Measurements from ENCODE around the gene ASIC2. TPM values are rescaled to one million over a fixed set of nuclear protein-coding genes. Genes with fewer than 3 reads are reported as not detected.

Gene ASIC2
- total RNA-seq, 2 donors from 2014 or later: 3.0 to 3.3 TPM

DNA sequence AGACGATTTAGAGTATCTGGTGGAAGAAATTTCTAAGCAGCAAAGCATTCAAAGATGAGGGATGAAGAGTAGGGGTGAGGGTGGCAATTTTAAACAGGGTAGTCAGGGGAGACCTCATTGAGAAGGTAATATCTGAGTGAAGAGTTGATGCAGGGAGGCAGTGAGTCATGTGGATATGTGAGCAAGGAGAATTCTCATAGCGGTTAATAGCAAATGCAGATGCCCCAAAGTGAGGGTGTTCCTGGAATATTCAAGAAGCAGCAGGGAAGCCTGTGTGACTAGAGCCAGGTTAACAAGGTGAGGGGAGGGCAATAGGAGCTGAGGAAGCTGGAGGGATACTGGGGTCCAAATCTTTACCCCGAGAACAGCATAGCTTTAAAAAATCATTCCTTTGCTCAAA is 187.2 kb downstream of the ASIC2 start:
- H3K9me3 Mint-ChIP-seq: peaks cover 9% of the 10 kb centered on the region
- Histone ChIP-seq H3K27ac (ENCODE audit: low read depth, low read length) (no peak overlapping the region), H3K4me1 (ENCODE audit: control insufficient read depth, insufficient read depth, low read length) (no peaks in the 10 kb centered on the region), H3K4me3 (ENCODE audit: low read length) (no peak overlapping the region), H3K9me3 (ENCODE audit: control insufficient read depth, low read length) (no peaks in the 10 kb centered on the region), H3K36me3 (ENCODE audit: control insufficient read depth, insufficient read depth, low read length) (no peaks in the 10 kb centered on the region), H3K27me3 (ENCODE audit: control insufficient read depth, insufficient read depth, low read length, poor library complexity, severe bottlenecking) (no peaks in the 10 kb centered on the region), H3K9ac (ENCODE audit: extremely low read depth, low read length, poor library complexity, severe bottlenecking) (no peak overlapping the region)
- DNase-seq: no peak
- TF ChIP-seq, protein P1, sequence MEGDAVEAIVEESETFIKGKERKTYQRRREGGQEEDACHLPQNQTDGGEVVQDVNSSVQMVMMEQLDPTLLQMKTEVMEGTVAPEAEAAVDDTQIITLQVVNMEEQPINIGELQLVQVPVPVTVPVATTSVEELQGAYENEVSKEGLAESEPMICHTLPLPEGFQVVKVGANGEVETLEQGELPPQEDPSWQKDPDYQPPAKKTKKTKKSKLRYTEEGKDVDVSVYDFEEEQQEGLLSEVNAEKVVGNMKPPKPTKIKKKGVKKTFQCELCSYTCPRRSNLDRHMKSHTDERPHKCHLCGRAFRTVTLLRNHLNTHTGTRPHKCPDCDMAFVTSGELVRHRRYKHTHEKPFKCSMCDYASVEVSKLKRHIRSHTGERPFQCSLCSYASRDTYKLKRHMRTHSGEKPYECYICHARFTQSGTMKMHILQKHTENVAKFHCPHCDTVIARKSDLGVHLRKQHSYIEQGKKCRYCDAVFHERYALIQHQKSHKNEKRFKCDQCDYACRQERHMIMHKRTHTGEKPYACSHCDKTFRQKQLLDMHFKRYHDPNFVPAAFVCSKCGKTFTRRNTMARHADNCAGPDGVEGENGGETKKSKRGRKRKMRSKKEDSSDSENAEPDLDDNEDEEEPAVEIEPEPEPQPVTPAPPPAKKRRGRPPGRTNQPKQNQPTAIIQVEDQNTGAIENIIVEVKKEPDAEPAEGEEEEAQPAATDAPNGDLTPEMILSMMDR (conservative IDR thresholded peaks at IDR 0.05): no peak
- H3K27ac Mint-ChIP-seq: no peak overlapping the region
- peaks cover 12% of the 10 kb centered on the region for H3K27me3 Mint-ChIP-seq (ENCODE audit: insufficient read depth)
- no peaks in the 10 kb centered on the region for H3K36me3 Mint-ChIP-seq (ENCODE audit: low read depth)
- WGBS, 2 experiments (ENCODE audit: insufficient coverage in 1 of 2, insufficient read length in 1 of 2): 88 to 100% methylated on average over 2 to 3 of the region's 3 CpGs
- H3K4me3 Mint-ChIP-seq: no peak overlapping the region
- H3K4me1 Mint-ChIP-seq: no peaks in the 10 kb centered on the region

DNA sequence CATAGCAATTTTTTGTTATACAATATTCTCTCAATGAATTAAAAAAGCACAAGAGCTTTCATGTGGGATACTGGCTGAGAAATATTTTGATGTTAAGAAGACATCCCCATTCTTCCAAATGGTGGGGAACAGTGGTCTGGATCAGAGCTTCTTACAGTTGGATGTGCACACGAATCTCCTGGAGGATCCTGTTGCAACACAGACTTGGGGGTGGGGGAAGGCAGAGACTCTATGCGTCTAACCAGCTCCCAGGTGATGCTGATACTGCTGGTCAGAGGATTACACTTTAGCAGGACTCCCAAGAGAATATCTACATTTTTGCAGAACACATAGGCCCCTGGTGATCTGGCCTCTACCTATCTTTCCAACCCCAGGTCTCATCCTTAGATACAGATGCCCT is 193.2 kb downstream of the ASIC2 start:
- H3K36me3 ChIP-seq (ENCODE audit: control insufficient read depth, insufficient read depth, low read length): no peaks in the 10 kb centered on the region
- H3K4me1 ChIP-seq (ENCODE audit: control insufficient read depth, insufficient read depth, low read length): no peaks in the 10 kb centered on the region
- no peaks in the 10 kb centered on the region for H3K9me3 ChIP-seq (ENCODE audit: control insufficient read depth, low read length)
- H3K4me1 Mint-ChIP-seq: no peaks in the 10 kb centered on the region
- no peak overlapping the region for H3K27ac Mint-ChIP-seq
- H3K9me3 Mint-ChIP-seq: peaks cover 3% of the 10 kb centered on the region
- H3K36me3 Mint-ChIP-seq (ENCODE audit: low read depth): no peaks in the 10 kb centered on the region
- H3K27me3 ChIP-seq (ENCODE audit: control insufficient read depth, insufficient read depth, low read length, poor library complexity, severe bottlenecking): peaks cover 5% of the 10 kb centered on the region
- peaks cover 4% of the 10 kb centered on the region for H3K27me3 Mint-ChIP-seq (ENCODE audit: insufficient read depth)
- WGBS, 2 experiments (ENCODE audit: insufficient coverage in 1 of 2, insufficient read length in 1 of 2): 86 to 90% methylated on average over 1 to 2 of the region's 2 CpGs
- TF ChIP-seq, protein P1 (conservative IDR thresholded peaks at IDR 0.05): no peak
- no peak overlapping the region for H3K4me3 ChIP-seq (ENCODE audit: low read length)
- H3K27ac ChIP-seq (ENCODE audit: low read depth, low read length): no peak overlapping the region
- H3K4me3 Mint-ChIP-seq: no peak overlapping the region
- DNase-seq: no peak
- no peak overlapping the region for H3K9ac ChIP-seq (ENCODE audit: extremely low read depth, low read length, poor library complexity, severe bottlenecking)

DNA sequence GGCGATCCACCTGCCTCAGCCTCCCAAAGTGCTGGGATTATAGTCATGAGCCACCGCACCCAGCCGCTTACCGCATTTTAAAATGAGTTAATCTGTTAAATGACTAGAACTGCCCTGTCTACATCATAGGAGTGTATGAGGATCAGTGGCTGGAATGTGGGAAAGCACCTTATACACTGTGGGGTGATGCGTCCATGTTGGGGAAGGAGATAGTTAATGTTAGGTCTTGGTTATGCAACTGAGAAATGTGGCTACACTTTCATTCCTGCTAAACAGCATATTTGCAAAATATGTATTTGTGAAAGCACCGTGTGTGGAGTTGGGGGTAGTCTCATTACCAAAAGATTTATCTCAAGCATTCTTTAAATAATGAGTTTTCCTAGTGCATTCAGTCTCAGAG is 193.8 kb downstream of the ASIC2 start:
- no peaks in the 10 kb centered on the region for H3K4me1 Mint-ChIP-seq
- H3K4me3 Mint-ChIP-seq: no peak overlapping the region
- Histone ChIP-seq H3K9me3 (ENCODE audit: control insufficient read depth, low read length) (no peaks in the 10 kb centered on the region), H3K27ac (ENCODE audit: low read depth, low read length) (no peak overlapping the region), H3K4me3 (ENCODE audit: low read length) (no peak overlapping the region), H3K36me3 (ENCODE audit: control insufficient read depth, insufficient read depth, low read length) (no peaks in the 10 kb centered on the region), H3K27me3 (ENCODE audit: control insufficient read depth, insufficient read depth, low read length, poor library complexity, severe bottlenecking) (peaks cover 5% of the 10 kb centered on the region), H3K4me1 (ENCODE audit: control insufficient read depth, insufficient read depth, low read length) (no peaks in the 10 kb centered on the region), H3K9ac (ENCODE audit: extremely low read depth, low read length, poor library complexity, severe bottlenecking) (no peak overlapping the region)
- H3K9me3 Mint-ChIP-seq: no peaks in the 10 kb centered on the region
- H3K36me3 Mint-ChIP-seq (ENCODE audit: low read depth): no peaks in the 10 kb centered on the region
- no peak overlapping the region for H3K27ac Mint-ChIP-seq
- 83 to 86% methylated on average over 4 to 6 of the region's 6 CpGs for WGBS, 2 experiments (ENCODE audit: insufficient coverage in 1 of 2, insufficient read length in 1 of 2)
- no peak for DNase-seq
- TF ChIP-seq, protein P1 (conservative IDR thresholded peaks at IDR 0.05): no peak
- peaks cover 5% of the 10 kb centered on the region for H3K27me3 Mint-ChIP-seq (ENCODE audit: insufficient read depth)

Data from endodermal cell (in vitro differentiated cells).